ENCODE data around the gene ETFA. TPM values are rescaled to one million over a fixed set of nuclear protein-coding genes. Genes with fewer than 3 reads are reported as not detected.
A peak's percentile ranks its signal among the peaks of the same experiment; 100 is the strongest.
"Not testable (repeated sequence)": the region's sequence is repeated elsewhere in the genome, so short reads cannot be mapped to it uniquely, and the experiment has no call there.

ETFA gene
- total RNA-seq, 1 experiment from 2014 or later = 170 TPM

GRCh38 chr15:76321602-76322001 lies 10.3 kb upstream of the ETFA start:
- H3K27me3 ChIP-seq (ENCODE audit: low read length) = no peaks in the 10 kb centered on the region
- no peaks in the 10 kb centered on the region for H3K36me3 ChIP-seq (ENCODE audit: insufficient read depth, low read length)
- H3K79me2 ChIP-seq (ENCODE audit: low read length) = no peaks in the 10 kb centered on the region
- H3K4me3 ChIP-seq (ENCODE audit: low read length) = no peak overlapping the region
- H3K4me1 ChIP-seq (ENCODE audit: low read length) = peaks cover 18% of the 10 kb centered on the region
- no peaks in the 10 kb centered on the region for H3K9me2 ChIP-seq (replicated peaks; ENCODE audit: insufficient read depth, low read length)
- H4K20me1 ChIP-seq (ENCODE audit: insufficient read depth, low read depth, low read length) = no peaks in the 10 kb centered on the region
- no peak overlapping the region for H3K4me2 ChIP-seq (ENCODE audit: low read depth, low read length, poor library complexity, severe bottlenecking)
- no peak overlapping the region for H3K9ac ChIP-seq (ENCODE audit: low read length)
- DNase-seq = no peak
- no peak overlapping the region for H3K27ac ChIP-seq (ENCODE audit: low read length)
- no peak overlapping the region for H2AFZ ChIP-seq (ENCODE audit: low read length)
- no peaks in the 10 kb centered on the region for H3K9me3 ChIP-seq (ENCODE audit: low read length)

- Histone ChIP-seq H3K36me3 (ENCODE audit: insufficient read depth, low read length) (no peaks in the 10 kb centered on the region), H3K79me2 (ENCODE audit: low read length) (no peaks in the 10 kb centered on the region), H4K20me1 (ENCODE audit: insufficient read depth, low read depth, low read length) (no peaks in the 10 kb centered on the region), H3K27me3 (ENCODE audit: low read length) (no peaks in the 10 kb centered on the region), H3K9me2 (replicated peaks; ENCODE audit: insufficient read depth, low read length) (no peaks in the 10 kb centered on the region), H3K9ac (ENCODE audit: low read length) (no peak overlapping the region), H2AFZ (ENCODE audit: low read length) (no peak overlapping the region), H3K4me2 (ENCODE audit: low read depth, low read length, poor library complexity, severe bottlenecking) (no peak overlapping the region), H3K9me3 (ENCODE audit: low read length) (no peaks in the 10 kb centered on the region), H3K4me3 (ENCODE audit: low read length) (no peak overlapping the region), H3K27ac (ENCODE audit: low read length) (no peak overlapping the region), H3K4me1 (ENCODE audit: low read length) (peaks cover 18% of the 10 kb centered on the region)
- no peak for DNase-seq
These were observed 9.9 kb upstream of the ETFA start for GRCh38 chr15:76321171-76321570.

- no peaks in the 10 kb centered on the region for H3K36me3 ChIP-seq (ENCODE audit: insufficient read depth, low read length)
- no peaks in the 10 kb centered on the region for H4K20me1 ChIP-seq (ENCODE audit: insufficient read depth, low read depth, low read length)
- no peaks in the 10 kb centered on the region for H3K27me3 ChIP-seq (ENCODE audit: low read length)
- no peak for DNase-seq
- no peaks in the 10 kb centered on the region for H3K9me2 ChIP-seq (replicated peaks; ENCODE audit: insufficient read depth, low read length)
- H3K4me2 ChIP-seq (ENCODE audit: low read depth, low read length, poor library complexity, severe bottlenecking) = no peak overlapping the region
- no peaks in the 10 kb centered on the region for H3K9me3 ChIP-seq (ENCODE audit: low read length)
- H3K4me3 ChIP-seq (ENCODE audit: low read length) = no peak overlapping the region
- H3K27ac ChIP-seq (ENCODE audit: low read length) = no peak overlapping the region
- H3K79me2 ChIP-seq (ENCODE audit: low read length) = no peaks in the 10 kb centered on the region
- no peak overlapping the region for H2AFZ ChIP-seq (ENCODE audit: low read length)
- H3K4me1 ChIP-seq (ENCODE audit: low read length) = peaks cover 18% of the 10 kb centered on the region
- H3K9ac ChIP-seq (ENCODE audit: low read length) = no peak overlapping the region
These were observed 8.7 kb upstream of the ETFA start for GRCh38 chr15:76320012-76320411.

GRCh38 chr15:76313731-76314130 lies 2.5 kb upstream of the ETFA start:
- Histone ChIP-seq H2AFZ (ENCODE audit: low read length) (no peak overlapping the region), H3K4me3 (ENCODE audit: low read length) (no peak overlapping the region), H3K9me2 (replicated peaks; ENCODE audit: insufficient read depth, low read length) (no peaks in the 10 kb centered on the region), H3K9me3 (ENCODE audit: low read length) (no peaks in the 10 kb centered on the region), H3K9ac (ENCODE audit: low read length) (no peak overlapping the region), H3K27ac (ENCODE audit: low read length) (no peak overlapping the region), H3K36me3 (ENCODE audit: insufficient read depth, low read length) (peaks cover 3% of the 10 kb centered on the region; the same call in 1 of the 2 replicates), H3K4me2 (ENCODE audit: low read depth, low read length, poor library complexity, severe bottlenecking) (no peak overlapping the region), H3K27me3 (ENCODE audit: low read length) (no peaks in the 10 kb centered on the region), H3K79me2 (ENCODE audit: low read length) (peaks cover 25% of the 10 kb centered on the region), H4K20me1 (ENCODE audit: insufficient read depth, low read depth, low read length) (peaks cover 6% of the 10 kb centered on the region; the same call in 1 of the 2 replicates), H3K4me1 (ENCODE audit: low read length) (peaks cover 21% of the 10 kb centered on the region)
- no peak for DNase-seq

- H3K9ac ChIP-seq (ENCODE audit: low read length); H3K9me2 ChIP-seq (replicated peaks; ENCODE audit: insufficient read depth, low read length); DNase-seq; H3K9me3 ChIP-seq (ENCODE audit: low read length); H3K4me3 ChIP-seq (ENCODE audit: low read length); H3K4me2 ChIP-seq (ENCODE audit: low read depth, low read length, poor library complexity, severe bottlenecking); H3K27ac ChIP-seq (ENCODE audit: low read length); H2AFZ ChIP-seq (ENCODE audit: low read length); H3K36me3 ChIP-seq (ENCODE audit: insufficient read depth, low read length); H3K27me3 ChIP-seq (ENCODE audit: low read length): not testable (repeated sequence)
- Histone ChIP-seq H3K4me1 (ENCODE audit: low read length) (peaks cover 26% of the 10 kb centered on the region), H3K79me2 (ENCODE audit: low read length) (peaks cover 31% of the 10 kb centered on the region), H4K20me1 (ENCODE audit: insufficient read depth, low read depth, low read length) (peaks cover 10% of the 10 kb centered on the region; the same call in 1 of the 2 replicates)
These were observed 1.9 kb upstream of the ETFA start for GRCh38 chr15:76313175-76313567.

GRCh38 chr15:76312540-76313174 lies 1.4 kb upstream of the ETFA start:
- Histone ChIP-seq H3K9me3 (ENCODE audit: low read length) (no peaks in the 10 kb centered on the region), H3K4me3 (ENCODE audit: low read length) (no peak overlapping the region), H3K4me2 (ENCODE audit: low read depth, low read length, poor library complexity, severe bottlenecking) (no peak overlapping the region), H3K27ac (ENCODE audit: low read length) (no peak overlapping the region), H3K9ac (ENCODE audit: low read length) (no peak overlapping the region), H3K27me3 (ENCODE audit: low read length) (no peaks in the 10 kb centered on the region), H3K9me2 (replicated peaks; ENCODE audit: insufficient read depth, low read length) (no peaks in the 10 kb centered on the region), H3K4me1 (ENCODE audit: low read length) (peaks cover 26% of the 10 kb centered on the region), H3K36me3 (ENCODE audit: insufficient read depth, low read length) (peaks cover 3% of the 10 kb centered on the region; the same call in 1 of the 2 replicates), H2AFZ (ENCODE audit: low read length) (no peak overlapping the region), H3K79me2 (ENCODE audit: low read length) (peaks cover 36% of the 10 kb centered on the region), H4K20me1 (ENCODE audit: insufficient read depth, low read depth, low read length) (peaks cover 12% of the 10 kb centered on the region; the same call in 1 of the 2 replicates)
- no peak for DNase-seq

GRCh38 chr15:76310475-76311099 lies 682 bp downstream of the ETFA start:
- peak overlapping the region; percentile 94 for H3K9ac ChIP-seq (ENCODE audit: low read length)
- peaks cover 36% of the 10 kb centered on the region for H3K4me1 ChIP-seq (ENCODE audit: low read length)
- peaks cover 7% of the 10 kb centered on the region; the same call in 1 of the 2 replicates for H3K36me3 ChIP-seq (ENCODE audit: insufficient read depth, low read length)
- H3K9me3 ChIP-seq (ENCODE audit: low read length) = no peaks in the 10 kb centered on the region
- peak overlapping the region; percentile 100 for H3K4me2 ChIP-seq (ENCODE audit: low read depth, low read length, poor library complexity, severe bottlenecking)
- H3K27me3 ChIP-seq (ENCODE audit: low read length) = no peaks in the 10 kb centered on the region
- peaks cover 56% of the 10 kb centered on the region for H3K79me2 ChIP-seq (ENCODE audit: low read length)
- no peaks in the 10 kb centered on the region for H3K9me2 ChIP-seq (replicated peaks; ENCODE audit: insufficient read depth, low read length)
- H3K27ac ChIP-seq (ENCODE audit: low read length) = peak overlapping the region; percentile 61
- peak overlapping the region; percentile 79 for H2AFZ ChIP-seq (ENCODE audit: low read length)
- H3K4me3 ChIP-seq (ENCODE audit: low read length) = peak overlapping the region; percentile 88
- peak; percentile 81 for DNase-seq
- peaks cover 12% of the 10 kb centered on the region; the same call in 1 of the 2 replicates for H4K20me1 ChIP-seq (ENCODE audit: insufficient read depth, low read depth, low read length)

- H3K27me3 ChIP-seq (ENCODE audit: low read length) = no peaks in the 10 kb centered on the region
- H3K9ac ChIP-seq (ENCODE audit: low read length) = peak overlapping the region; percentile 94
- H2AFZ ChIP-seq (ENCODE audit: low read length) = no peak overlapping the region
- H3K27ac ChIP-seq (ENCODE audit: low read length) = no peak overlapping the region
- peak; percentile 29 for DNase-seq
- peak overlapping the region; percentile 88 for H3K4me3 ChIP-seq (ENCODE audit: low read length)
- peaks cover 12% of the 10 kb centered on the region; the same call in 1 of the 2 replicates for H4K20me1 ChIP-seq (ENCODE audit: insufficient read depth, low read depth, low read length)
- peak overlapping the region; percentile 100 for H3K4me2 ChIP-seq (ENCODE audit: low read depth, low read length, poor library complexity, severe bottlenecking)
- H3K36me3 ChIP-seq (ENCODE audit: insufficient read depth, low read length) = peaks cover 7% of the 10 kb centered on the region; the same call in 1 of the 2 replicates
- H3K9me2 ChIP-seq (replicated peaks; ENCODE audit: insufficient read depth, low read length) = no peaks in the 10 kb centered on the region
- peaks cover 65% of the 10 kb centered on the region for H3K79me2 ChIP-seq (ENCODE audit: low read length)
- H3K9me3 ChIP-seq (ENCODE audit: low read length) = no peaks in the 10 kb centered on the region
- H3K4me1 ChIP-seq (ENCODE audit: low read length) = peaks cover 36% of the 10 kb centered on the region
These were observed 1.5 kb downstream of the ETFA start for GRCh38 chr15:76309601-76310330.

Data from Karpas-422 (cell line).